K562 (cell line): ENCODE data around the gene CCDC93. TPM values are rescaled to one million over a fixed set of nuclear protein-coding genes. Genes with fewer than 3 reads are reported as not detected.

Experiments used
- ATAC-seq: fragments of 200-7000 bp; cut with Tn5 transposase; 3 replicates; pipeline ENCODE4 v1.9.1; 2020; ENCODE audit warnings: moderate library complexity
- BruUV-seq: library from RNA; stranded (reverse); fragments of 400-500 nt; replicated peaks from 2 replicates; lab custom pipeline; 2021; lab: Mats Ljungman, UMichigan
- CTCF ChIA-PET: fragments of 300-600 bp; formaldehyde crosslinking; extraction: SDS; loops from one replicate; lab custom pipeline; 2021; ENCODE audit warnings: low intra/inter-chr PET ratio; lab: Yijun Ruan, JAX
- POLR2A ChIA-PET: fragments of 300-600, 350-650 bp; sonication (Branson Sonifier 250); formaldehyde crosslinking; extraction: SDS; loops from one replicate; lab custom pipeline; 2021; ENCODE audit warnings: antibody characterized with exemption, inconsistent platforms; lab: Yijun Ruan, JAX
- DNase-seq, 4 experiments: peaks; one replicate each; pipeline versions ENCODE4 v3.0.0 to v3.0.0-alpha.2; 2011 to 2018; ENCODE audit warnings: low spot score in 3 of 4, mixed read lengths in 3 of 4; ENCODE audit errors: extremely low read depth in 1 of 4
- FAIRE-seq: peaks from 2 replicates; lab custom pipeline; 2011; peaks lifted over from hg19 to GRCh38; lab: Jason Lieb, UNC
- H2AFZ ChIP-seq: 2 replicates; pipeline ENCODE4 v1.6.0; 2011; ENCODE audit warnings: low read depth, low read length, control low read depth, inconsistent platforms
- H3K27ac ChIP-seq: fragments of 200-600 bp; 3 replicates; pipeline ENCODE4 v1.8.0; 2011; ENCODE audit warnings: low read depth, mild to moderate bottlenecking, control low read depth, inconsistent platforms, low read length, moderate library complexity, mixed read lengths; ENCODE audit errors: extremely low read depth
- H3K27me3 ChIP-seq, 2 experiments: fragments of 300-600 bp in 1 of 2; 2 replicates in 1 of 2; 3 replicates in 1 of 2; pipeline versions ENCODE4 v1.6.0 to v1.8.0; 2011; ENCODE audit warnings: inconsistent platforms in 2 of 2, low read length in 2 of 2, mild to moderate bottlenecking in 1 of 2, mixed read lengths in 1 of 2, moderate library complexity in 1 of 2; ENCODE audit not compliant: control insufficient read depth in 2 of 2, insufficient read depth in 2 of 2
- H3K36me3 ChIP-seq: fragments of 300-600 bp; 3 replicates; pipeline ENCODE4 v1.8.0; 2011; ENCODE audit warnings: mild to moderate bottlenecking, low read length, inconsistent platforms; ENCODE audit not compliant: control insufficient read depth, insufficient read depth
- H3K4me1 ChIP-seq, 2 experiments: fragments of 200-600 bp in 1 of 2; replicated peaks in 1 of 2; 2 replicates in 1 of 2; 3 replicates in 1 of 2; pipeline versions ENCODE4 v1.5.1 to v1.8.0; 2011; ENCODE audit warnings: inconsistent platforms in 2 of 2, low read length in 2 of 2, mild to moderate bottlenecking in 1 of 2, mixed read lengths in 1 of 2, moderate library complexity in 1 of 2; ENCODE audit not compliant: control insufficient read depth in 2 of 2, insufficient read depth in 2 of 2
- H3K4me2 ChIP-seq: 2 replicates; pipeline ENCODE4 v1.6.1; 2011; ENCODE audit warnings: low read length, control low read depth, inconsistent platforms, mixed read lengths; ENCODE audit not compliant: insufficient read depth
- H3K4me3 ChIP-seq: fragments of 200-600 bp; sonication (generic), shearing (Covaris generic); 2 replicates; pipeline ENCODE4 v1.5.1; 2016; ENCODE audit warnings: control low read depth, inconsistent platforms
- H3K79me2 ChIP-seq: fragments of 200-600 bp; 3 replicates; pipeline ENCODE4 v1.8.0; 2011; ENCODE audit warnings: low read length, inconsistent platforms; ENCODE audit not compliant: control insufficient read depth, insufficient read depth
- H3K9ac ChIP-seq, 2 experiments: 2 replicates each; pipeline versions ENCODE4 v1.6.0 to v1.6.1; 2011; ENCODE audit warnings: low read depth in 2 of 2, low read length in 2 of 2, control low read depth in 1 of 2, inconsistent platforms in 1 of 2, mild to moderate bottlenecking in 1 of 2, mixed read lengths in 1 of 2; ENCODE audit not compliant: insufficient read depth in 1 of 2
- H3K9me1 ChIP-seq: one replicate; pipeline ENCODE4 v1.6.0; 2011; ENCODE audit warnings: inconsistent platforms, mild to moderate bottlenecking, low read length, moderate library complexity; ENCODE audit not compliant: control insufficient read depth, insufficient read depth
- H3K9me3 ChIP-seq: replicated peaks from 2 replicates; pipeline ENCODE4 v1.5.1; 2011; ENCODE audit warnings: low read depth, low read length, inconsistent platforms; ENCODE audit not compliant: control insufficient read depth, insufficient read depth
- H4K20me1 ChIP-seq: replicated peaks from 2 replicates; pipeline ENCODE4 v1.6.1; 2011; ENCODE audit warnings: low read length, inconsistent platforms, mixed read lengths; ENCODE audit not compliant: control insufficient read depth, insufficient read depth
- CAMTA2 ChIP-seq: fragments of 250-450 bp; sonication (Bioruptor Pico); conservative IDR thresholded peaks from 2 replicates; pipeline ENCODE4 v1.5.1; 2022
- CBX8 ChIP-seq: fragments of 200-600 bp; sonication (generic); IDR thresholded peaks from 2 replicates; pipeline ENCODE4 v1.6.1; 2012; ENCODE audit warnings: borderline replicate concordance, mixed run types, low read depth, mild to moderate bottlenecking, moderate library complexity, mixed read lengths, low read length, control low read depth, inconsistent platforms; ENCODE audit not compliant: poor library complexity, severe bottlenecking; ENCODE audit errors: extremely low read depth
- FOSL1 ChIP-seq: fragments of 200-800 bp; sonication (Bioruptor generic); conservative IDR thresholded peaks from 2 replicates; pipeline ENCODE4 v1.6.1; 2016; ENCODE audit warnings: missing genetic modification characterization, missing compliant biosample characterization
- NR2C2 ChIP-seq, 2 experiments: fragments of 200-800 bp in 1 of 2; sonication (Bioruptor generic) in 1 of 2; sonication (generic) in 1 of 2; formaldehyde crosslinking in 1 of 2; IDR thresholded peaks; 2 replicates each; pipeline versions ENCODE4 v1.6.1 to v1.8.0; 2016 to 2022; ENCODE audit warnings: mild to moderate bottlenecking in 1 of 2, missing compliant biosample characterization in 1 of 2, missing genetic modification characterization in 1 of 2, missing genetic modification reagents in 1 of 2
- NUFIP1 ChIP-seq: fragments of 450-650 bp; IDR thresholded peaks from 2 replicates; pipeline ENCODE4 v1.6.1; 2018; ENCODE audit not compliant: partially characterized antibody
- PRPF4 ChIP-seq: fragments of 200-400 bp; formaldehyde crosslinking; IDR thresholded peaks from one replicate; pipeline ENCODE4 v1.6.1; 2017; ENCODE audit warnings: low read length, low read depth, mild to moderate bottlenecking; ENCODE audit not compliant: insufficient read depth, poor library complexity, severe bottlenecking
- SMC3 ChIP-seq: conservative IDR thresholded peaks from 2 replicates; pipeline ENCODE4 v1.6.1; 2011; ENCODE audit warnings: low read depth, low read length, improper control_type of control experiment; ENCODE audit not compliant: insufficient read depth
- ZFP36 ChIP-seq: fragments of 150-350 bp; IDR thresholded peaks from 2 replicates; pipeline ENCODE4 v1.6.1; 2018; ENCODE audit warnings: low read length, low read depth; ENCODE audit not compliant: partially characterized antibody
- ZKSCAN3 ChIP-seq: fragments of 250-450 bp; sonication (Bioruptor Pico); IDR thresholded peaks from 2 replicates; pipeline ENCODE4 v1.4.0; 2020
- ZNF197 ChIP-seq: fragments of 200-800 bp; sonication (Bioruptor generic); IDR thresholded peaks from 2 replicates; pipeline ENCODE4 v1.6.1; 2016; ENCODE audit warnings: low read depth, missing genetic modification characterization, missing compliant biosample characterization
- ZNF764 ChIP-seq: fragments of 250-450 bp; sonication (Bioruptor Pico); IDR thresholded peaks from 2 replicates; pipeline ENCODE4 v1.4.0; 2020; ENCODE audit warnings: low read depth, mild to moderate bottlenecking, moderate library complexity
- WGBS: fragments of 100-300 bp; shearing (Covaris generic); methylation state at CpG from one replicate; pipeline ENCODE4 v1.1.6; 2016; ENCODE audit warnings: low coverage, mixed read lengths; ENCODE audit not compliant: insufficient coverage; ENCODE audit errors: missing lambda C conversion rate; 5-methylcytosine and 5-hydroxymethylcytosine counted together
- in situ Hi-C: fragments of 300-500 bp; cut with MboI; formaldehyde crosslinking; loops from 4 replicates; pipeline ENCODE4 v1.15.0; 2018; ENCODE audit warnings: inconsistent platforms, mixed read lengths
- intact Hi-C: fragments of 100-400 bp; cut with micrococcal nuclease; formaldehyde crosslinking; loops from 2 replicates; pipeline ENCODE4 v1.14.2; 2022
- polyA plus RNA-seq, 8 experiments: library from polyadenylated mRNA; depleted of rRNA in 4 of 8; stranded (reverse) in 5 of 8; unstranded in 3 of 8; fragments of >200 nt; fragmentation: Nextera tagmentation in 2 of 8; fragmentation: Illumina TruSeq in 1 of 8; extraction: Ambion mirVana in 2 of 8; extraction: Trizol in 1 of 8; gene quantifications; 2 replicates each; pipeline versions ENCODE4 v1.2.1 to v1.2.3, GENCODE V29; 2011 to 2014; ENCODE audit warnings: inconsistent platforms in 1 of 8, missing spikeins in 1 of 8
- total RNA-seq, 7 experiments: library from RNA; depleted of rRNA in 6 of 7; stranded (reverse); fragments of >200 nt in 6 of 7; fragmentation: Illumina TruSeq in 2 of 7; extraction: Trizol in 2 of 7; gene quantifications; 2 replicates each; pipeline versions ENCODE4 v1.2.1 to v1.2.3, GENCODE V29; 2011 to 2021; ENCODE audit warnings: low replicate concordance in 1 of 7
- TF ChIP-seq, protein P1 (sequence below): fragments of 200-800 bp; sonication (Bioruptor generic); IDR thresholded peaks from 2 replicates; pipeline ENCODE4 v1.6.1; 2017; ENCODE audit warnings: missing genetic modification characterization, missing compliant biosample characterization
- TF ChIP-seq, protein P2 (sequence below): fragments of 450-650 bp; conservative IDR thresholded peaks from 2 replicates; pipeline ENCODE4 v1.6.1; 2016; ENCODE audit warnings: missing genetic modification characterization, low read depth, mild to moderate bottlenecking, missing compliant biosample characterization, moderate library complexity
- TF ChIP-seq, protein P3 (sequence below), 3 experiments: IDR thresholded peaks in 2 of 3; conservative IDR thresholded peaks in 1 of 3; 2 replicates each; pipeline ENCODE4 v1.5.1; 2011 to 2012; ENCODE audit warnings: low read length in 3 of 3, mild to moderate bottlenecking in 3 of 3, control low read depth in 2 of 3, improper control_type of control experiment in 1 of 3, inconsistent platforms in 1 of 3, low read depth in 1 of 3, mixed read lengths in 1 of 3, moderate library complexity in 1 of 3; ENCODE audit not compliant: insufficient read depth in 2 of 3

Gene CCDC93
- total and polyA plus RNA-seq, 9 of the 15 experiments (the other 6 are each of a cell fraction or from before 2014, with no cell fraction given): 3.3 to 19.3 (median 12.4) TPM

DNA sequence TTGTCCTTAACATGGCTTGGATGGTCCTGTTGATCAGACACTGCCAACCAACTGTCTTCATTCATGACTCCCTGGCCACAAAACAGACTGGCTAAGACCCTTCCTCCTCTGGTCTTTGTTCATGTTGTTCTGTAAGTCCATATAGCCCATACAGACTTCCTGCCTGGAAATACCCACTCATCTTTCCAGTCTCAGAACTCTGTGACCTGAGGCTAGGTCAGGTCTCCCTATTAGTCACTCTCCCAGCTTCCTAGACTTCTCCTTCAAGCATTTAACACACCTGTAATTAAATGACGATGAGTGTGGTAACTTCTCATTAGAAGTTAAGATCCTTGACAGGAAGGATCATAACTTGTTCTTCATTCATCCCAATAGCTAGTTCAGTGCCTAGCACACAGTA is 56.3 kb downstream of the CCDC93 start (continued):
- TF ChIP-seq, protein P1, sequence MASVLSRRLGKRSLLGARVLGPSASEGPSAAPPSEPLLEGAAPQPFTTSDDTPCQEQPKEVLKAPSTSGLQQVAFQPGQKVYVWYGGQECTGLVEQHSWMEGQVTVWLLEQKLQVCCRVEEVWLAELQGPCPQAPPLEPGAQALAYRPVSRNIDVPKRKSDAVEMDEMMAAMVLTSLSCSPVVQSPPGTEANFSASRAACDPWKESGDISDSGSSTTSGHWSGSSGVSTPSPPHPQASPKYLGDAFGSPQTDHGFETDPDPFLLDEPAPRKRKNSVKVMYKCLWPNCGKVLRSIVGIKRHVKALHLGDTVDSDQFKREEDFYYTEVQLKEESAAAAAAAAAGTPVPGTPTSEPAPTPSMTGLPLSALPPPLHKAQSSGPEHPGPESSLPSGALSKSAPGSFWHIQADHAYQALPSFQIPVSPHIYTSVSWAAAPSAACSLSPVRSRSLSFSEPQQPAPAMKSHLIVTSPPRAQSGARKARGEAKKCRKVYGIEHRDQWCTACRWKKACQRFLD: no peak
- TF ChIP-seq CAMTA2 (no peak), FOSL1 (no peak), NUFIP1 (no peak), ZKSCAN3 (CRISPR knock-in tag) (no peak)
- TF ChIP-seq, protein P2, sequence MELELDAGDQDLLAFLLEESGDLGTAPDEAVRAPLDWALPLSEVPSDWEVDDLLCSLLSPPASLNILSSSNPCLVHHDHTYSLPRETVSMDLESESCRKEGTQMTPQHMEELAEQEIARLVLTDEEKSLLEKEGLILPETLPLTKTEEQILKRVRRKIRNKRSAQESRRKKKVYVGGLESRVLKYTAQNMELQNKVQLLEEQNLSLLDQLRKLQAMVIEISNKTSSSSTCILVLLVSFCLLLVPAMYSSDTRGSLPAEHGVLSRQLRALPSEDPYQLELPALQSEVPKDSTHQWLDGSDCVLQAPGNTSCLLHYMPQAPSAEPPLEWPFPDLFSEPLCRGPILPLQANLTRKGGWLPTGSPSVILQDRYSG (tag): no peak

DNA sequence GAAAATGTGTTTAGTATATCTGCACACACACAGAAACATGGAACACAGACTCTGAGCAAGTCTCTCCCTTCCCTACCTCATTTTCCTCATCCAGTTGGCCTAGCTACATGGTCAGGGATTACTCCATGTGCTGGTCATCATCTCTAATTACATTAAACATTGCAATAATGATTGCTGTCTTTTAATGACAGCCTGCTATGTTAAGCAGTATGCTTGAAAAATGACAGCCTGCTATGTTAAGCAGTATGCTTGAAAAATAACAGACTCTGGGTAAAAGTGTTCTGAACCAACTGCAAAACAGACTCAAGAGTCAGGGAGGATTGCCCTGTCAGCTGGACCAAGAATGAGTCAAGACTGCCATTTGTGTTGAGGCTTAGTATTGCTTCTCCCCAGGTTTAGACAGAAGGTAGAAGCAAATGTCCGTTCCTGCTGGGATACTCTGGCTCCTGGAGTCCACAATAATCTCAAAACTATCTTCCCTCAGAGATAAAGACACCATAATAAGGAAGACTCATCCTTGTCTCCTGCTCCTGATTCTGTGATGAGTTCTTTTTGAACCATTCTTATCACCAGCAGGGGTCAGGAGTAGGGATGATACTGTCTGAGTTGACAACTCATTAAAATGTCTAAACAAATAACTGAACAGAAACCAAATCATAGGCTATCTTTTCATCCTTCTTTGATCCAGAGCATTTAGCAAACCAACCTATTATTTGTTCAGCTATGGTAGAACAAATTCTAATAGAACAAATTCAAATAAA is 57.7 kb downstream of the CCDC93 start:
- H3K27me3 ChIP-seq: no peaks in the 10 kb centered on the region
- H3K9me3 ChIP-seq: no peaks in the 10 kb centered on the region
- no peak overlapping the region for H3K9ac ChIP-seq
- no peak overlapping the region for H3K4me2 ChIP-seq
- no peaks in the 10 kb centered on the region for H3K9me1 ChIP-seq
- H3K4me1 ChIP-seq: no peaks in the 10 kb centered on the region; a peak in 2 of 5 replicates
- H2AFZ ChIP-seq: no peak overlapping the region
- TF ChIP-seq CBX8: no peak
- no peak for TF ChIP-seq NR2C2 (CRISPR knock-in tag; IDR thresholded peaks at IDR 0.05)
- no peak for TF ChIP-seq NR2C2 (tag; IDR thresholded peaks at IDR 0.05)
- no peak for TF ChIP-seq PRPF4
- no peak for TF ChIP-seq SMC3
- no peak for TF ChIP-seq ZNF197 (CRISPR knock-in tag)
- no peak for TF ChIP-seq ZFP36
- no peak for TF ChIP-seq ZNF764 (CRISPR knock-in tag)
- TF ChIP-seq, protein P3, sequence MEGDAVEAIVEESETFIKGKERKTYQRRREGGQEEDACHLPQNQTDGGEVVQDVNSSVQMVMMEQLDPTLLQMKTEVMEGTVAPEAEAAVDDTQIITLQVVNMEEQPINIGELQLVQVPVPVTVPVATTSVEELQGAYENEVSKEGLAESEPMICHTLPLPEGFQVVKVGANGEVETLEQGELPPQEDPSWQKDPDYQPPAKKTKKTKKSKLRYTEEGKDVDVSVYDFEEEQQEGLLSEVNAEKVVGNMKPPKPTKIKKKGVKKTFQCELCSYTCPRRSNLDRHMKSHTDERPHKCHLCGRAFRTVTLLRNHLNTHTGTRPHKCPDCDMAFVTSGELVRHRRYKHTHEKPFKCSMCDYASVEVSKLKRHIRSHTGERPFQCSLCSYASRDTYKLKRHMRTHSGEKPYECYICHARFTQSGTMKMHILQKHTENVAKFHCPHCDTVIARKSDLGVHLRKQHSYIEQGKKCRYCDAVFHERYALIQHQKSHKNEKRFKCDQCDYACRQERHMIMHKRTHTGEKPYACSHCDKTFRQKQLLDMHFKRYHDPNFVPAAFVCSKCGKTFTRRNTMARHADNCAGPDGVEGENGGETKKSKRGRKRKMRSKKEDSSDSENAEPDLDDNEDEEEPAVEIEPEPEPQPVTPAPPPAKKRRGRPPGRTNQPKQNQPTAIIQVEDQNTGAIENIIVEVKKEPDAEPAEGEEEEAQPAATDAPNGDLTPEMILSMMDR (IDR thresholded peaks at IDR 0.05 in 2 of 3, conservative IDR thresholded peaks at IDR 0.05 in 1 of 3; ENCODE audit: insufficient read depth in 2 of 3, low read depth in 1 of 3, low read length in 3 of 3): peak in 1 of 3 experiments; percentile 12; a peak in 1 of 6 replicates
- WGBS: 75% methylated on average over 1 of the region's 1 CpG
- in situ Hi-C loops (no loop called here), intact Hi-C loops (no loop called here)
- CTCF ChIA-PET: interaction anchor here (0.8 kb wide), 1 partner anchor 47 kb away, joined by 3 read pairs; no protein-coding TSS in a partner anchor
- ATAC-seq (no peak), DNase-seq (no peak), FAIRE-seq (peak; percentile 29)
- no peak overlapping the region for H3K27ac ChIP-seq
- BruUV-seq: no TSS peak
- H3K79me2 ChIP-seq: no peaks in the 10 kb centered on the region
- H3K4me3 ChIP-seq: no peak overlapping the region
- no peaks in the 10 kb centered on the region; the same call in 1 of the 2 replicates for H4K20me1 ChIP-seq
- POLR2A ChIA-PET: interaction anchor here (1.0 kb wide), 1 partner anchor 10 kb away, joined by 3 read pairs; no protein-coding TSS in a partner anchor
- peaks cover 83% of the 10 kb centered on the region for H3K36me3 ChIP-seq
